CD4-positive, alpha-beta T cell (primary cell): ENCODE results near the gene RASSF8. TPM values are rescaled to one million over a fixed set of nuclear protein-coding genes. Genes with fewer than 3 reads are reported as not detected.

ENCODE experiments used
- ATAC-seq: fragments of 200-7000 bp; cut with Tn5 transposase; one replicate; pipeline ENCODE4 v1.10.0; 2022; ENCODE audit warnings: mild to moderate bottlenecking; ENCODE audit not compliant: poor library complexity
- CTCF ChIA-PET: fragments of 350-600 bp; sonication (Branson Sonifier 250); formaldehyde crosslinking; loops from one replicate; lab custom pipeline; 2021; ENCODE audit warnings: antibody characterized with exemption, inconsistent platforms; lab: Charles Lee
- POLR2A ChIA-PET: fragments of 350-600 bp; sonication (Branson Sonifier 250); formaldehyde crosslinking; loops from one replicate; lab custom pipeline; 2021; ENCODE audit warnings: antibody characterized with exemption, inconsistent platforms; lab: Charles Lee
- DNase-seq, 14 experiments: peaks; one replicate each; pipeline ENCODE4 v3.0.0-alpha.2; 2013 to 2020; ENCODE audit warnings: mixed read lengths in 2 of 14
- H3K27ac ChIP-seq, 2 donors: one replicate each; pipeline versions ENCODE4 v1.5.1 to v1.7.0; 2013; ENCODE audit warnings: low read length in 2 of 2, low read depth in 1 of 2, mild to moderate bottlenecking in 1 of 2
- H3K27me3 ChIP-seq, 2 experiments: 1 replicate in 1 of 2; 2 replicates in 1 of 2; pipeline versions ENCODE4 v1.6.1 to v1.7.0; 2013; ENCODE audit warnings: low read length in 2 of 2, control low read depth in 1 of 2, mild to moderate bottlenecking in 1 of 2, moderate library complexity in 1 of 2; ENCODE audit not compliant: insufficient read depth in 2 of 2, control insufficient read depth in 1 of 2
- H3K36me3 ChIP-seq: one replicate; pipeline ENCODE4 v1.6.1; 2013; ENCODE audit warnings: low read length, control low read depth; ENCODE audit not compliant: insufficient read depth
- H3K4me1 ChIP-seq: one replicate; pipeline ENCODE4 v1.6.1; 2013; ENCODE audit warnings: low read length, control low read depth; ENCODE audit not compliant: insufficient read depth
- H3K4me3 ChIP-seq: one replicate; pipeline ENCODE4 v1.5.1; 2013; ENCODE audit warnings: mild to moderate bottlenecking, low read length, moderate library complexity
- H3K9me3 ChIP-seq, 2 experiments: 1 replicate in 1 of 2; 2 replicates in 1 of 2; pipeline versions ENCODE4 v1.6.1 to v1.7.0; 2013; ENCODE audit warnings: low read length in 2 of 2, mild to moderate bottlenecking in 2 of 2, control low read depth in 1 of 2, moderate library complexity in 1 of 2; ENCODE audit not compliant: control insufficient read depth in 1 of 2, insufficient read depth in 1 of 2
- H3K27ac Mint-ChIP-seq: one replicate; pipeline ENCODE4 v1.8.0; 2020; ENCODE audit warnings: mixed read lengths
- H3K27me3 Mint-ChIP-seq: one replicate; pipeline ENCODE4 v1.8.0; 2021; ENCODE audit warnings: mixed read lengths
- H3K36me3 Mint-ChIP-seq: one replicate; pipeline ENCODE4 v1.8.0; 2021; ENCODE audit warnings: low read depth, mixed read lengths
- H3K4me1 Mint-ChIP-seq: one replicate; pipeline ENCODE4 v1.8.0; 2021; ENCODE audit warnings: low read depth, mixed read lengths
- H3K4me3 Mint-ChIP-seq: one replicate; pipeline ENCODE4 v1.8.0; 2020; ENCODE audit warnings: mild to moderate bottlenecking, mixed read lengths
- H3K9me3 Mint-ChIP-seq: one replicate; pipeline ENCODE4 v1.8.0; 2020; ENCODE audit warnings: mixed read lengths
- intact Hi-C, 2 experiments: fragments of 100-400 bp; cut with DNase I in 1 of 2; cut with micrococcal nuclease in 1 of 2; formaldehyde crosslinking; loops; one replicate each; pipeline versions ENCODE4 v1.15.1 to v1.9.0; 2023 to 2025; cut with DNase I, micrococcal nuclease
- total RNA-seq, 174 experiments: library from RNA in 2 of 174; stranded (reverse) in 2 of 174; gene quantifications; one replicate each; pipeline ENCODE4 v1.2.3 and lab custom pipeline; 2021 to 2026
- TF ChIP-seq, protein P1 (sequence below): fragments of 200-600 bp; IDR thresholded peaks from one replicate; pipeline ENCODE4 v1.8.0; 2022; ENCODE audit warnings: antibody characterized with exemption, mild to moderate bottlenecking

The RASSF8 gene
- total RNA-seq, 2 experiments from 2014 or later, result 0.71 to 1.4 TPM

DNA sequence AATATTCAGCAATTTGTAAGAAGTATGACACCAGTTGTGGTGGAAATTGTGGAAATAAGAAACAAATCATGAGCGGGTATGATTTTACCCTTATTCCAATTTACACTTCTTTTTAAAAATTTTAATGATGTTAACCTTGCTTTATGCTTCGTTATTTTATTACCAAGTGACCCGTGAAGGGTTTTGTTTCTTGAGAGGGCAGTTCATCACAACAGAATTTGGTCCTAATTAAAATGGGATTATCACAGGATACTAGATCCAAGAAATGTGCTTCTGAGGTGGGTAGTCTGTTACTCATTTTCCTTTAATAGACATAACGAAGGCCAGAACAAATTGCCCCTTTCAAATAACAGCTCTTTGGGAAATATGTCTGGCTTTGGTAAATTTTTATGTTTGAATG lies 25.5 kb upstream of the RASSF8 start:
- Mint-ChIP-seq H3K4me3 (no peak overlapping the region), H3K27me3 (no peaks in the 10 kb centered on the region), H3K4me1 (no peaks in the 10 kb centered on the region), H3K36me3 (no peaks in the 10 kb centered on the region), H3K27ac (no peak overlapping the region), H3K9me3 (no peaks in the 10 kb centered on the region)
- Histone ChIP-seq H3K9me3 (no peaks in the 10 kb centered on the region), H3K4me3 (no peak overlapping the region), H3K36me3 (no peaks in the 10 kb centered on the region), H3K27me3 (no peaks in the 10 kb centered on the region), H3K27ac (no peak overlapping the region), H3K4me1 (no peaks in the 10 kb centered on the region)
- CTCF ChIA-PET, result no interaction called here
- POLR2A ChIA-PET, result no interaction called here
- intact Hi-C loops, result no loop called here
- DNase-seq (no peak), ATAC-seq (no peak)
- TF ChIP-seq, protein P1, sequence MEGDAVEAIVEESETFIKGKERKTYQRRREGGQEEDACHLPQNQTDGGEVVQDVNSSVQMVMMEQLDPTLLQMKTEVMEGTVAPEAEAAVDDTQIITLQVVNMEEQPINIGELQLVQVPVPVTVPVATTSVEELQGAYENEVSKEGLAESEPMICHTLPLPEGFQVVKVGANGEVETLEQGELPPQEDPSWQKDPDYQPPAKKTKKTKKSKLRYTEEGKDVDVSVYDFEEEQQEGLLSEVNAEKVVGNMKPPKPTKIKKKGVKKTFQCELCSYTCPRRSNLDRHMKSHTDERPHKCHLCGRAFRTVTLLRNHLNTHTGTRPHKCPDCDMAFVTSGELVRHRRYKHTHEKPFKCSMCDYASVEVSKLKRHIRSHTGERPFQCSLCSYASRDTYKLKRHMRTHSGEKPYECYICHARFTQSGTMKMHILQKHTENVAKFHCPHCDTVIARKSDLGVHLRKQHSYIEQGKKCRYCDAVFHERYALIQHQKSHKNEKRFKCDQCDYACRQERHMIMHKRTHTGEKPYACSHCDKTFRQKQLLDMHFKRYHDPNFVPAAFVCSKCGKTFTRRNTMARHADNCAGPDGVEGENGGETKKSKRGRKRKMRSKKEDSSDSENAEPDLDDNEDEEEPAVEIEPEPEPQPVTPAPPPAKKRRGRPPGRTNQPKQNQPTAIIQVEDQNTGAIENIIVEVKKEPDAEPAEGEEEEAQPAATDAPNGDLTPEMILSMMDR, result no peak

DNA sequence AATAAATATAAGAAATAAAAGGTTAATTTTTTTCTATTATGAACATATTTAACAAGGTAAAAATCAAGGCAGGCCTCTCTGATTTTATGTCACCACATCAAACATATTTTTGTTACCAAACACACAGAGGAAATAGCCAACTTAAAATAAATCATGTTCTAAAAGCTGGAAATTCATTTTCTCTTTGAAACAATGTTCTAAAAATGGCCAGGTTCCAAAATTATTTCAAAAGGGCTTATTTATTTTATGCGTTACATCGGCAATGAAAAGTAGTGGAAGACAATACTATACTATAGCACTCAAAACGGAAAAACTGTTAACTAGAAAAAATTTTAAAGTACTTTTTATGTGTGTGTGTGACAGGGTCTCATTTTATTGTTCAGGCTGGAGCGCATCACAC lies 24.0 kb upstream of the RASSF8 start:
- no peaks in the 10 kb centered on the region for H3K9me3 Mint-ChIP-seq
- Histone ChIP-seq H3K27ac (no peak overlapping the region), H3K9me3 (no peaks in the 10 kb centered on the region), H3K27me3 (no peaks in the 10 kb centered on the region), H3K4me3 (no peak overlapping the region), H3K4me1 (no peaks in the 10 kb centered on the region), H3K36me3 (no peaks in the 10 kb centered on the region)
- intact Hi-C loops, result no loop called here
- no peaks in the 10 kb centered on the region for H3K27me3 Mint-ChIP-seq
- ChIA-PET POLR2A (no interaction called here), CTCF (no interaction called here)
- DNase-seq (no peak), ATAC-seq (no peak)
- no peaks in the 10 kb centered on the region for H3K36me3 Mint-ChIP-seq
- no peak overlapping the region for H3K27ac Mint-ChIP-seq
- TF ChIP-seq, protein P1, result no peak
- H3K4me1 Mint-ChIP-seq, result no peaks in the 10 kb centered on the region
- no peak overlapping the region for H3K4me3 Mint-ChIP-seq

DNA sequence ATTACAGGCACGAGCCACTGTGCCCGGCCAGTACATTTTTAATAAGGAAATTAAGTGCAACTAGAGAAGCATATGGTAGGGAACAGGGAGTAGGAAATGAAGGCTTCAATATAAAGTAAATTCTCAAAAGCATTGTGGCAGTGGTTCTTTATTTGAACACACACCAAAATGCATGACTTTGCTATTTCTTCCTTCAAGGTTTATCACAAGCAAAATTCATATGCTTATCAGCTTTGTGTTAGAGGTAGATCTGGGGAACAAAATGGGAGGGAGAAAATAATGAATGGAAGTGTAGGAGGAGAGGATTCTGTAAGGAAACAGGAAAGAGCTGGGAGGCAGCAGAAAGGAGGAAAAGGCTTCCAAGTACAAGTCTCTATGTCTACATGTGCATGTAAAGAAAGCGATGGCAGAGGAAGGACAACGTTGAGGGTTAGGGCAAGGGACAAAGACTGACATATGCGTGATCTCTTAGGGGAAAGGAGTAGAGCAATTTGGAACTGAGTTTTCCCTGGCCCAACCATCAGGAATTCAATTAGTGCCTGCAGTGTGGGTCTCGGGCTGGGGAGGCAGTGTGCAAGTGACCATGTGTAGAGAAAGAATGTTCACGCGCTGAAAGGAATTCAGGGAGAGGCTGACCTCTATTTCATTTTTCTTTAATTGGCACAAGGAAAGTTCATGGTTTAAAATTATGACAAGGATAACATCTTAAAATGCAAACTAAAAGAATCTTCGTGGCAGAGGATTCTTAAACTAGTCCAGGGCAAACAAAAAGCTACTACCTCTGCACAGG lies 22.9 kb upstream of the RASSF8 start:
- Mint-ChIP-seq H3K4me3 (no peak overlapping the region), H3K4me1 (no peaks in the 10 kb centered on the region), H3K9me3 (no peaks in the 10 kb centered on the region), H3K27me3 (no peaks in the 10 kb centered on the region), H3K27ac (no peak overlapping the region), H3K36me3 (no peaks in the 10 kb centered on the region)
- H3K27ac ChIP-seq, result no peak overlapping the region
- TF ChIP-seq, protein P1, result no peak
- intact Hi-C loops, result no loop called here
- H3K36me3 ChIP-seq, result no peaks in the 10 kb centered on the region
- ChIA-PET CTCF (no interaction called here), POLR2A (no interaction called here)
- no peak for DNase-seq
- no peaks in the 10 kb centered on the region for H3K27me3 ChIP-seq
- H3K4me1 ChIP-seq, result no peaks in the 10 kb centered on the region
- no peak overlapping the region for H3K4me3 ChIP-seq
- ATAC-seq, result no peak
- no peaks in the 10 kb centered on the region for H3K9me3 ChIP-seq
